Rectal smooth muscle tissue (tissue), 1 donor: ENCODE data around the gene PIN4.
"Not testable (repeated sequence)": the region's sequence is repeated elsewhere in the genome, so short reads cannot be mapped to it uniquely, and the experiment has no call there.

Experiments used
- H3K27ac ChIP-seq: one replicate; pipeline ENCODE4 v1.7.0; 2013; ENCODE audit warnings: low read depth, low read length, inconsistent platforms
- H3K27me3 ChIP-seq: one replicate; pipeline ENCODE4 v1.7.0; 2013; ENCODE audit warnings: low read length; ENCODE audit not compliant: control insufficient read depth, insufficient read depth
- H3K36me3 ChIP-seq: one replicate; pipeline ENCODE4 v1.7.0; 2013; ENCODE audit warnings: low read length; ENCODE audit not compliant: control insufficient read depth, insufficient read depth
- H3K4me1 ChIP-seq: one replicate; pipeline ENCODE4 v1.7.0; 2013; ENCODE audit warnings: low read length; ENCODE audit not compliant: control insufficient read depth, insufficient read depth
- H3K4me3 ChIP-seq: one replicate; pipeline ENCODE4 v1.7.0; 2013; ENCODE audit warnings: low read length
- H3K9ac ChIP-seq: one replicate; pipeline ENCODE4 v1.7.0; 2013; ENCODE audit warnings: low read length

The PIN4 gene

DNA sequence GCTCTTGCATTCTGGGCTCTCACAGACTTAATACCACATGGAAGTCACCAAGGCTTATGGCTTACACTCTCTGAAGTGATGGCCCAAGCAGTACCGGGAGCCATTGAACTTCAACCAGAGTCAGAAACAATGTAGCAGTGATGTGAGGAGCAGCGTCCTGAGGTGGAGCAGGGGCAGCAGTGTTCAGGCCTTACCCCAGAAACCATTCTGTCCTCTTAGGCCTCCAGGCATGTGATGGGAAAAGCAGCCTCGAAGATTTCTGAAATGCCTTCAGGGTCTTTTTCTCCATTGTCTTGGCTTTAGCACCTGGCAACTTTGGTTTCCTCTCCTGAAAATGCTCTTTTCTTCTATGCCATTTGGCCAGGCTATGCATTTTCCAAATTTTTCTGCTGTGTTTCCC is 22.8 kb upstream of the PIN4 start:
- Histone ChIP-seq H3K27me3 (no peaks in the 10 kb centered on the region), H3K4me3 (no peak overlapping the region), H3K27ac (no peak overlapping the region), H3K36me3 (no peaks in the 10 kb centered on the region), H3K9ac (no peak overlapping the region), H3K4me1 (no peaks in the 10 kb centered on the region)

GRCh38 chrX:72159769-72160168 is 21.8 kb upstream of the PIN4 start:
- H3K27ac ChIP-seq, result no peak overlapping the region
- H3K27me3 ChIP-seq, result no peaks in the 10 kb centered on the region
- H3K9ac ChIP-seq, result no peak overlapping the region
- H3K4me3 ChIP-seq, result no peak overlapping the region
- H3K4me1 ChIP-seq, result no peaks in the 10 kb centered on the region
- no peaks in the 10 kb centered on the region for H3K36me3 ChIP-seq

DNA sequence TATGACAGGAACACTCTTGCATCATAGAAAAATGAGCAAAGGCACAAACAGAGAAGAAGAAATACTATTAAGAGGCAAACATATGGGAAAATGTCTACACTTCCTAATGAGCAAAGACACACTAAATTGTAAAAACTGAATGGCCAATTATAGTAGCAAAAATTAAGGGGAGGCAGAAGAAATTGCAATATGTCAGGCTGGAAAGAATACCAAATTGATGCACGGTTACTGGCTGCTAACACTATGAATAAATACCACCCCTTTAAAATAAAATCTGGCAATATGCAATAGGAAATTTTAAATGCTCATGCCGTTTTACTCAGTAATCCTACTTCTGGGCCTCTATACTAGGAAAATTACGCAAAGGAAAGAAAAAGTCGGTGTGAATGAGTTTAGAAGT is 16.0 kb upstream of the PIN4 start:
- Histone ChIP-seq H3K4me3 (no peak overlapping the region), H3K27me3 (no peaks in the 10 kb centered on the region), H3K4me1 (no peaks in the 10 kb centered on the region), H3K9ac (no peak overlapping the region), H3K36me3 (no peaks in the 10 kb centered on the region), H3K27ac (no peak overlapping the region)

DNA sequence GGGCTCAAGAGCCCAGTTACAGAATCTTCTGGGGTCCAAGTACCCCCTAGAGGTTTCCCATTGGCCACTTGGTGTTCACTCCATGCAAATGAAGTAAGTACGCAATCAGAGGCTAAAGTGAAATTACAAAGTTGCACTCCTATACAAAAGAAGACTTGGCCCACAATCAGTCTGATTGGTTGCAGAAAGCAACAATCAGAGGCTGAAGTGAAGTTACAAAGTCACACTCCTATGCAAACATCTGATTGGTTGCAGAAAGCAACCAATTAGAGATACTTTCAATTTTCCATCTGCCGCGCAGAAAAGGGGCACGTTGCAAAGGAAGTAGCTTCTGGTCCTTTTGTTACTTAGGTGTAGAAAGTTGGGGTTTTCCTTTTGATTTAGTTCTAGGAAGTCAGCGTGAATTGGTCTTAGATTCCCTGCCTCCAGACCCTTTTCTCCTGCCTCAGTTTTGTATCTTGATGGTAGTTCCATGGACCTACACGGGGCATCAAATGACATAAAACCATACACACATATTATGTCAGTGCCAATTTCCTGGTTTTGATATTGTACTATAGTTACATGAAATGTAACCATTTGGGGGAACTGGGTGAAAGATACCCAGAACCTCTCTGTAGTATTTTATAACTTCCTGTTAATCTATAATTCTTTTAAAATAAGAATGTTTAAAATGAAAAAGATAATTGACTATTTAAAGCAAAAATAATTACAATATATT is 12.4 kb upstream of the PIN4 start:
- H3K27ac ChIP-seq, result no peak overlapping the region
- H3K4me3 ChIP-seq, result no peak overlapping the region
- no peaks in the 10 kb centered on the region for H3K36me3 ChIP-seq
- H3K27me3 ChIP-seq, result no peaks in the 10 kb centered on the region
- H3K4me1 ChIP-seq, result no peaks in the 10 kb centered on the region
- H3K9ac ChIP-seq, result no peak overlapping the region

DNA sequence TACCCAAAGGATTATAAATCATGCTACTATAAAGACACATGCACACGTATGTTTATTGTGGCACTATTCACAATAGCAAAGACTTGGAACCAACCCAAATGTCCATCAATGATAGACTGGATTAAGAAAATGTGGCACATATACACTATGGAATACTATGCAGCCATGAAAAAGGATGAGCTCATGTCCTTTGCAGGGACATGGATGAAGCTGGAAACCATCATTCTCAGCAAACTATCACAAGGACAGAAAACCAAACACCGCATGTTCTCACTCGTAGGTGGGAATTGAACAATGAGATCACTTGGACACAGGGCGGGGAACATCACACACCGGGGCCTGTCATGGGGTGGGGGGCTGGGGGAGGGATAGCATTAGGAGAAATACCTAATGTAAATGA is 5.3 kb upstream of the PIN4 start:
- not testable (repeated sequence) for H3K27ac ChIP-seq, H3K4me3 ChIP-seq, H3K4me1 ChIP-seq, H3K36me3 ChIP-seq, H3K27me3 ChIP-seq, H3K9ac ChIP-seq

- Histone ChIP-seq H3K9ac (no peak overlapping the region), H3K4me1 (peaks cover 5% of the 10 kb centered on the region), H3K27ac (no peak overlapping the region), H3K27me3 (no peaks in the 10 kb centered on the region), H3K36me3 (no peaks in the 10 kb centered on the region), H3K4me3 (no peak overlapping the region)
Measured at GRCh38 chrX:72176981-72177380, 4.6 kb upstream of the PIN4 start.

- Histone ChIP-seq H3K9ac (no peak overlapping the region), H3K4me3 (peak overlapping the region; percentile 82), H3K27me3 (no peaks in the 10 kb centered on the region), H3K4me1 (peaks cover 12% of the 10 kb centered on the region), H3K36me3 (no peaks in the 10 kb centered on the region), H3K27ac (peak overlapping the region; percentile 79)
Measured at GRCh38 chrX:72180539-72180938, 1.0 kb upstream of the PIN4 start.

GRCh38 chrX:72182924-72183323 is 1.4 kb downstream of the PIN4 start:
- H3K4me3 ChIP-seq, result peak overlapping the region; percentile 82
- H3K4me1 ChIP-seq, result peaks cover 12% of the 10 kb centered on the region
- H3K9ac ChIP-seq, result no peak overlapping the region
- no peaks in the 10 kb centered on the region for H3K36me3 ChIP-seq
- no peak overlapping the region for H3K27ac ChIP-seq
- no peaks in the 10 kb centered on the region for H3K27me3 ChIP-seq

DNA sequence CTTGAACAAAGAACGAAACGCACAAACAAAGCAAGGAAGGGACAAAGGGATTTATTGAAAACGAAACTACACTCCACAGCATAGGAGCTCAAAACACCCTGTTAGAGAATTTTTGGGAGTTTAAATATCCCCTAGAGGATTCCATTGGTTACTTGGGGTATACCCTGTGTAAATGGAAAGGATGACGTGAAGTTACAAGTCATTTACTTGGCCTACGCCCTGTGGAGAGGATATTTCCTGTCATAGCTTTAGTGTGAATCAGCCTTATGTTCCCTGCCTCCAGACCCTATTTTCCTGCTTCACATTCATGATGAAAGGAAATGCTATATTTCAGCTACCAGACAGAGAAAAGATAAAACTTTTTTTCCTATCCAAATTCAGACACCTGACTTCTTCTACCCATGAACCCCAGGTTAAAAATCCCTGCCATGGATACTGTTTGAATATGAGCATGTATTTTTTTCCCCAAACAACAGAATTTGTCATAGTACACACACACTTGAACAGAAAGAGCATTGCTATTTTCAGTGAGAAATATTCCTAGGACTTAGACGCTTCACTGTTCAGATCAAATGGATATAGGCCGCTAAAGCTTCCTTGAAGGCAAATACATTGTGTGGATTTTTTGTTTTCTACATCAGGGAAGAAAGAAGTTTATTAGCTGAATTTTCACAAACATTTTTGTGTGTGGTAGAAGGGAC is 20.4 kb downstream of the PIN4 start:
- Histone ChIP-seq H3K27me3 (no peaks in the 10 kb centered on the region), H3K4me3 (no peak overlapping the region), H3K4me1 (no peaks in the 10 kb centered on the region), H3K27ac (no peak overlapping the region), H3K9ac (no peak overlapping the region), H3K36me3 (peaks cover 5% of the 10 kb centered on the region)

GRCh38 chrX:72202792-72203401 is 21.3 kb downstream of the PIN4 start:
- Histone ChIP-seq H3K4me3 (no peak overlapping the region), H3K36me3 (peaks cover 5% of the 10 kb centered on the region), H3K9ac (no peak overlapping the region), H3K27ac (no peak overlapping the region), H3K27me3 (no peaks in the 10 kb centered on the region), H3K4me1 (no peaks in the 10 kb centered on the region)

GRCh38 chrX:72203421-72203820 is 21.9 kb downstream of the PIN4 start:
- Histone ChIP-seq H3K36me3 (peaks cover 2% of the 10 kb centered on the region), H3K27me3 (no peaks in the 10 kb centered on the region), H3K4me3 (no peak overlapping the region), H3K9ac (no peak overlapping the region), H3K4me1 (no peaks in the 10 kb centered on the region), H3K27ac (no peak overlapping the region)

GRCh38 chrX:72205706-72206105 is 24.1 kb downstream of the PIN4 start:
- H3K36me3 ChIP-seq, result no peaks in the 10 kb centered on the region
- no peak overlapping the region for H3K4me3 ChIP-seq
- no peaks in the 10 kb centered on the region for H3K4me1 ChIP-seq
- H3K9ac ChIP-seq, result no peak overlapping the region
- H3K27ac ChIP-seq, result no peak overlapping the region
- H3K27me3 ChIP-seq, result no peaks in the 10 kb centered on the region

GRCh38 chrX:72207366-72207765 is 25.8 kb downstream of the PIN4 start:
- Histone ChIP-seq H3K9ac (no peak overlapping the region), H3K27ac (no peak overlapping the region), H3K27me3 (no peaks in the 10 kb centered on the region), H3K36me3 (no peaks in the 10 kb centered on the region), H3K4me1 (no peaks in the 10 kb centered on the region), H3K4me3 (no peak overlapping the region)
